HG02571 (cell line): Measurements from ENCODE around the gene MFSD11.
"Not testable (repeated sequence)": the region's sequence is repeated elsewhere in the genome, so short reads cannot be mapped to it uniquely, and the experiment has no call there.

Experiments
- ATAC-seq: cut with Tn5 transposase; IDR thresholded peaks from one replicate; pipeline ENCODE4 v1.9.1; 2021; ENCODE audit warnings: mild to moderate bottlenecking, moderate library complexity; ENCODE audit not compliant: unreplicated experiment

The MFSD11 gene

GRCh38 chr17:76725580-76726230 lies 12.2 kb upstream of the MFSD11 start:
- ATAC-seq: peak; percentile 8

- ATAC-seq: peak; percentile 81
Measured at GRCh38 chr17:76726231-76726775, 11.6 kb upstream of the MFSD11 start, which contains the start of gene JMJD6. Gene JMJD6 (minus strand): TSS chr17:76726606. CDS start chr17:76726475, 131 bp downstream.

GRCh38 chr17:76726776-76727718 lies 10.9 kb upstream of the MFSD11 start, which contains the start of gene METTL23:
Gene METTL23 (plus strand): TSS chr17:76726839. CDS start chr17:76729711, 2,872 bp downstream.
- peak; percentile 45 for ATAC-seq

- ATAC-seq: no peak
Measured at GRCh38 chr17:76727745-76728456, 10.0 kb upstream of the MFSD11 start.

- not testable (repeated sequence) for ATAC-seq
Measured at GRCh38 chr17:76731800-76732733, 5.9 kb upstream of the MFSD11 start.

- ATAC-seq: no peak
Measured at GRCh38 chr17:76732734-76733617, 4.9 kb upstream of the MFSD11 start.

- no peak for ATAC-seq
Measured at GRCh38 chr17:76733618-76733957, 4.3 kb upstream of the MFSD11 start.

- ATAC-seq: no peak
Measured at GRCh38 chr17:76734080-76734840, 3.7 kb upstream of the MFSD11 start.

GRCh38 chr17:76735006-76735405 lies 2.9 kb upstream of the MFSD11 start:
- ATAC-seq: no peak

- ATAC-seq: no peak
Measured at GRCh38 chr17:76735586-76736348, 2.2 kb upstream of the MFSD11 start.

- ATAC-seq: peak; percentile 5
Measured at GRCh38 chr17:76736349-76737081, 1.4 kb upstream of the MFSD11 start.

- peak; percentile 67 for ATAC-seq
Measured at GRCh38 chr17:76737082-76737675, 740 bp upstream of the MFSD11 start, which contains the start of gene SRSF2. Gene SRSF2 (minus strand): TSS chr17:76737331. CDS start chr17:76737160, 171 bp downstream.

GRCh38 chr17:76738468-76738850 lies 540 bp downstream of the MFSD11 start:
- no peak for ATAC-seq

- not testable (repeated sequence) for ATAC-seq
Measured at GRCh38 chr17:76739568-76740115, 1.7 kb downstream of the MFSD11 start.

- ATAC-seq: no peak
Measured at GRCh38 chr17:76740329-76741118, 2.6 kb downstream of the MFSD11 start.
